ENCODE data around the gene LIMK2. TPM values are rescaled to one million over a fixed set of nuclear protein-coding genes. Genes with fewer than 3 reads are reported as not detected.

The LIMK2 gene
- total RNA-seq, 1 donor = 25.0 TPM

DNA sequence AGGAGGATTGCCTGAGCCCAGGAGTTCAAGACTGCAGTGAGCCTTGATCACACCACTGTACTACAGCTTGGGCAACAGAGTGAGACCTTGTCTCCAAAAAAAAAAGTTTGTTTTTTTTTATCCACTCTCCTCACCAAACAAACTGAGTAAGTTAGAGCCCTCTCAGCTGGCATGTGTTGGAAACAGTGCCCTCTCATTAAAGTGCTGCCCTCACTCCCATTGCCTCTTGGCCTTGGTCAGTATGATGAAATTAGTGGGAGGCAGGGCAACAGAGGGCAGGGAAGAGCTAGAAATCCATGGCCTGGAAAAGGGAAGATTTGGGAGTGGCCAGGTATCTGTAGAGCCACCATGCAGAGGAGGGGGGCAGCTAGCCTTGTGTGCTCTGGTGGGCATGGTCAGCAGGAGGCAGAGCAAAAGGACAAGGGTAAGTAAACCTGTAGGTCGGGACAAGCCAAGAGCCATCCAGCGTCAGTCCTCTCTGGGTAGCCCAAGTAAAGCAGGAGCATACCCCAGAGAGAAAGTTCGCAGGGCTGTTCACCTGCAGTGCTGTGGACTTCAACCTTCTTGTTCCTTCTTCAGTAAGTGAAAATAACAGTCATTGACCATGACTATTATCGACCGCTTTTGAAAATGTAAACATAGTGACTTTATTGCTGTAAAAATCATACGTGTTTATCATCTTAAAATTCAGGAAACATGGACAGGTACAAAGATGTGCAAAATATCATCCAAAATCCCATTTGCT, 52.0 kb downstream of the LIMK2 start:
- no peaks in the 10 kb centered on the region for H3K4me1 ChIP-seq (ENCODE audit: insufficient read depth, low read length)
- H3K27ac ChIP-seq (ENCODE audit: low read depth, low read length) = no peak overlapping the region
- peaks cover 50% of the 10 kb centered on the region for H3K36me3 ChIP-seq (ENCODE audit: insufficient read depth, low read length)
- H3K4me2 ChIP-seq (ENCODE audit: insufficient read depth, low read length) = no peak overlapping the region
- TF ChIP-seq, protein P1, sequence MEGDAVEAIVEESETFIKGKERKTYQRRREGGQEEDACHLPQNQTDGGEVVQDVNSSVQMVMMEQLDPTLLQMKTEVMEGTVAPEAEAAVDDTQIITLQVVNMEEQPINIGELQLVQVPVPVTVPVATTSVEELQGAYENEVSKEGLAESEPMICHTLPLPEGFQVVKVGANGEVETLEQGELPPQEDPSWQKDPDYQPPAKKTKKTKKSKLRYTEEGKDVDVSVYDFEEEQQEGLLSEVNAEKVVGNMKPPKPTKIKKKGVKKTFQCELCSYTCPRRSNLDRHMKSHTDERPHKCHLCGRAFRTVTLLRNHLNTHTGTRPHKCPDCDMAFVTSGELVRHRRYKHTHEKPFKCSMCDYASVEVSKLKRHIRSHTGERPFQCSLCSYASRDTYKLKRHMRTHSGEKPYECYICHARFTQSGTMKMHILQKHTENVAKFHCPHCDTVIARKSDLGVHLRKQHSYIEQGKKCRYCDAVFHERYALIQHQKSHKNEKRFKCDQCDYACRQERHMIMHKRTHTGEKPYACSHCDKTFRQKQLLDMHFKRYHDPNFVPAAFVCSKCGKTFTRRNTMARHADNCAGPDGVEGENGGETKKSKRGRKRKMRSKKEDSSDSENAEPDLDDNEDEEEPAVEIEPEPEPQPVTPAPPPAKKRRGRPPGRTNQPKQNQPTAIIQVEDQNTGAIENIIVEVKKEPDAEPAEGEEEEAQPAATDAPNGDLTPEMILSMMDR (IDR thresholded peaks at IDR 0.05; ENCODE audit: extremely low read depth, low read depth, low read length) = no peak
- H3K27me3 ChIP-seq (ENCODE audit: insufficient read depth, low read length) = no peaks in the 10 kb centered on the region
- no peak for DNase-seq (ENCODE audit: insufficient read length, low spot score, missing footprints)
- no peaks in the 10 kb centered on the region for H3K79me2 ChIP-seq (ENCODE audit: insufficient read depth, low read length)
- H4K20me1 ChIP-seq (ENCODE audit: insufficient read depth, low read length) = peaks cover 4% of the 10 kb centered on the region
- no peaks in the 10 kb centered on the region for H3K9me3 ChIP-seq (ENCODE audit: low read depth, low read length)
- H3K4me3 ChIP-seq (ENCODE audit: insufficient read depth, low read length) = no peak overlapping the region
- no peak overlapping the region for H2AFZ ChIP-seq (ENCODE audit: low read length)

DNA sequence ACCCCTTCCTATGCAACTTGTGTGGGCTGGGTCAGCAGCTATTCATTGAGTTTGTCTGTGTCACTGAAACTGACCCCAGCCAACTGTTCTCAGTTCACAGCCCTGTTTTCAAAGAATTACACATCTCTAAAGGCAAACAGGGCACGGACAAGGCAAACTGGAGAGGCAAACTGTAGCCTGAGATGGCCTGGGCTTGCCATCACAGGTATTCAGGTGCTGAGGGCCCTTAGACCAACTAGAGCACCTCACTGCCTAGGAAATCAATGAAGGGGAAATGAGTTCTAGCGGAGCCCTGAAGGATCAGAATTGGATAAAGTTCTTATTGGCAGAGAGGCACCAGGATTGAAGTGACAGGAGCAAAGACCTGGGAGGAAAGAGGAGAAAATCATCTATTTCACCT, 56.2 kb downstream of the LIMK2 start:
- no peak for DNase-seq (ENCODE audit: insufficient read length, low spot score, missing footprints)
- Histone ChIP-seq H3K9me3 (ENCODE audit: low read depth, low read length) (no peaks in the 10 kb centered on the region), H4K20me1 (ENCODE audit: insufficient read depth, low read length) (no peaks in the 10 kb centered on the region), H3K4me2 (ENCODE audit: insufficient read depth, low read length) (no peak overlapping the region), H3K79me2 (ENCODE audit: insufficient read depth, low read length) (no peaks in the 10 kb centered on the region), H3K36me3 (ENCODE audit: insufficient read depth, low read length) (peaks cover 47% of the 10 kb centered on the region), H3K27ac (ENCODE audit: low read depth, low read length) (no peak overlapping the region), H2AFZ (ENCODE audit: low read length) (no peak overlapping the region), H3K4me1 (ENCODE audit: insufficient read depth, low read length) (no peaks in the 10 kb centered on the region), H3K4me3 (ENCODE audit: insufficient read depth, low read length) (no peak overlapping the region), H3K27me3 (ENCODE audit: insufficient read depth, low read length) (no peaks in the 10 kb centered on the region)
- TF ChIP-seq, protein P1 (IDR thresholded peaks at IDR 0.05; ENCODE audit: extremely low read depth, low read depth, low read length) = no peak

- H3K79me2 ChIP-seq (ENCODE audit: insufficient read depth, low read length) = no peaks in the 10 kb centered on the region
- TF ChIP-seq, protein P1 (IDR thresholded peaks at IDR 0.05; ENCODE audit: extremely low read depth, low read depth, low read length) = no peak
- no peaks in the 10 kb centered on the region for H4K20me1 ChIP-seq (ENCODE audit: insufficient read depth, low read length)
- no peak overlapping the region for H3K4me3 ChIP-seq (ENCODE audit: insufficient read depth, low read length)
- peaks cover 51% of the 10 kb centered on the region for H3K36me3 ChIP-seq (ENCODE audit: insufficient read depth, low read length)
- no peaks in the 10 kb centered on the region for H3K4me1 ChIP-seq (ENCODE audit: insufficient read depth, low read length)
- no peaks in the 10 kb centered on the region for H3K9me3 ChIP-seq (ENCODE audit: low read depth, low read length)
- no peak overlapping the region for H3K27ac ChIP-seq (ENCODE audit: low read depth, low read length)
- DNase-seq (ENCODE audit: insufficient read length, low spot score, missing footprints) = no peak
- no peak overlapping the region for H2AFZ ChIP-seq (ENCODE audit: low read length)
- no peak overlapping the region for H3K4me2 ChIP-seq (ENCODE audit: insufficient read depth, low read length)
- H3K27me3 ChIP-seq (ENCODE audit: insufficient read depth, low read length) = no peaks in the 10 kb centered on the region
These were observed 57.9 kb downstream of the LIMK2 start for GRCh38 chr22:31269892-31270579.

GRCh38 chr22:31271026-31271425, 58.9 kb downstream of the LIMK2 start:
- no peak overlapping the region for H3K27ac ChIP-seq (ENCODE audit: low read depth, low read length)
- no peak overlapping the region for H3K4me3 ChIP-seq (ENCODE audit: insufficient read depth, low read length)
- H3K27me3 ChIP-seq (ENCODE audit: insufficient read depth, low read length) = no peaks in the 10 kb centered on the region
- peaks cover 57% of the 10 kb centered on the region for H3K36me3 ChIP-seq (ENCODE audit: insufficient read depth, low read length)
- no peaks in the 10 kb centered on the region for H4K20me1 ChIP-seq (ENCODE audit: insufficient read depth, low read length)
- H2AFZ ChIP-seq (ENCODE audit: low read length) = no peak overlapping the region
- H3K4me2 ChIP-seq (ENCODE audit: insufficient read depth, low read length) = no peak overlapping the region
- TF ChIP-seq, protein P1 (IDR thresholded peaks at IDR 0.05; ENCODE audit: extremely low read depth, low read depth, low read length) = no peak
- no peaks in the 10 kb centered on the region for H3K4me1 ChIP-seq (ENCODE audit: insufficient read depth, low read length)
- H3K79me2 ChIP-seq (ENCODE audit: insufficient read depth, low read length) = no peaks in the 10 kb centered on the region
- no peak for DNase-seq (ENCODE audit: insufficient read length, low spot score, missing footprints)
- H3K9me3 ChIP-seq (ENCODE audit: low read depth, low read length) = no peaks in the 10 kb centered on the region
